ENCODE data around the gene COMMD1.

The COMMD1 gene

DNA sequence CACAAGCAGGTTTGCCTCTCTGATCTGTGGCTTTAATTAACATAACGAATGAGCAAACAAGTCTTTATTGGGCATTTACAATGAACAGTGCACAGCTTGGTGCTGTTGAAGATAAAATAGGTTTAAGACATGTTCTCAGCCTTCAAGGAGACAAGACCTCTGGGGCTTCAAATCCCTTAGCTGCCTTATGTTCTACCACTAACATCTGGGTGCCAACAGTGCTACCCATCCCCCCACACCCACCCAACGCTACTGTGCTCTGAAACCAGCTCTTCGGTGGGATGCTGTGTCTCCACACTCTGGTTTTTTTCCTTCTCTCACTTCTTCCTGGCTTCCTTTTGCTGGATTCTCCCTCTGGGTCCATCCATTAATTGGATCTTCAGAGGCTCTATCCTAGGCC is 276.4 kb downstream of the COMMD1 start:
- ChIA-PET POLR2A (no interaction called here), CTCF (interaction anchor here (1.2 to 1.3 kb wide), 2 partner anchors 8 to 10 kb away, joined by 3 to 4 read pairs; no protein-coding TSS in a partner anchor)
- TF ChIP-seq, protein P1, sequence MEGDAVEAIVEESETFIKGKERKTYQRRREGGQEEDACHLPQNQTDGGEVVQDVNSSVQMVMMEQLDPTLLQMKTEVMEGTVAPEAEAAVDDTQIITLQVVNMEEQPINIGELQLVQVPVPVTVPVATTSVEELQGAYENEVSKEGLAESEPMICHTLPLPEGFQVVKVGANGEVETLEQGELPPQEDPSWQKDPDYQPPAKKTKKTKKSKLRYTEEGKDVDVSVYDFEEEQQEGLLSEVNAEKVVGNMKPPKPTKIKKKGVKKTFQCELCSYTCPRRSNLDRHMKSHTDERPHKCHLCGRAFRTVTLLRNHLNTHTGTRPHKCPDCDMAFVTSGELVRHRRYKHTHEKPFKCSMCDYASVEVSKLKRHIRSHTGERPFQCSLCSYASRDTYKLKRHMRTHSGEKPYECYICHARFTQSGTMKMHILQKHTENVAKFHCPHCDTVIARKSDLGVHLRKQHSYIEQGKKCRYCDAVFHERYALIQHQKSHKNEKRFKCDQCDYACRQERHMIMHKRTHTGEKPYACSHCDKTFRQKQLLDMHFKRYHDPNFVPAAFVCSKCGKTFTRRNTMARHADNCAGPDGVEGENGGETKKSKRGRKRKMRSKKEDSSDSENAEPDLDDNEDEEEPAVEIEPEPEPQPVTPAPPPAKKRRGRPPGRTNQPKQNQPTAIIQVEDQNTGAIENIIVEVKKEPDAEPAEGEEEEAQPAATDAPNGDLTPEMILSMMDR (IDR thresholded peaks at IDR 0.05; ENCODE audit: control extremely low read depth, extremely low read depth, low read depth, missing control alignments), result no peak
- no peak for DNase-seq (ENCODE audit: extremely low spot score)

DNA sequence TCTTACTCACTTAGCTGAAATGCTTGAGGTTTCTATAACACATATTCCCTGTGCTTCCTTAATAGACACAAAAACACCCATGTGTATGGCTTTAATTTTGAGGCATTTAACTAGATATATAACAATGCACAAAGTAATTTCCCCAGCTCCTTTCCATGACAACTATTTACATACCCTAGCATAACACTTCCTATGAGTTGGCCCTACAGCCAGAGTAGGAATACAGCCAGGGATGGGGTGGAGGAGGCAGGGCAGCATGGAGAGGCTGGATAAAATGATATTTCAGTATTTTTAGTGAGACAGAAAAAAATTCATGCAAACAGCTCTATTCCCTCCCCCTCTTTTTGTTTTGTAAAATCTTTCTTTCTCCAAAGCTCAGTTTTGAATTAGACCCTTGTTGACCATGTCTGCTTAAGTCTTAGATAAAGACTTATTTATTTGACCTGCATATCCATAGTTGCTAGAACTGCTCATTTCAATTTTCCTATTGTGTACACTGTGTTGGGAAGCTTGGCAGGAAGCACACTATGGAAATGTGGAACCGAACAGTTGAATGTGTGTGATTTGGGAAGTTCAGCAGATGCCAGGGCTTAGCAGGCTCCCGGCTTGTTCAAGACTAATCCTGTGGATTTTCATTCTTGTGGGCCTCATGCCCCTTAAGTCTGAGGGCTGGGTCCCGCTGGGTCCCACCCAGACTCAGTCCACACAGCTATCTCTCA is 279.2 kb downstream of the COMMD1 start:
- TF ChIP-seq, protein P1 (IDR thresholded peaks at IDR 0.05; ENCODE audit: control extremely low read depth, extremely low read depth, low read depth, missing control alignments), result no peak
- ChIA-PET CTCF (interaction anchor here (1.7 kb wide), 1 partner anchor 10 kb away, joined by 4 read pairs; no protein-coding TSS in a partner anchor), POLR2A (interaction anchor here (0.5 kb wide), 1 partner anchor 184 kb away, joined by 4 read pairs; no protein-coding TSS in a partner anchor)
- no peak for DNase-seq (ENCODE audit: extremely low spot score)

All from GM10248 (cell line).